Loucy (cell line): ENCODE data around the gene PCMTD2.

Experiments
- H2AFZ ChIP-seq: fragments of 200-600 bp; sonication (generic); 2 replicates; pipeline ENCODE4 v1.6.0; 2016; ENCODE audit warnings: antibody characterized with exemption, mild to moderate bottlenecking, low read length, moderate library complexity
- H3F3A ChIP-seq: fragments of 200-600 bp; 2 replicates; pipeline ENCODE4 v1.6.0; 2016; ENCODE audit warnings: antibody characterized with exemption, low read depth, mild to moderate bottlenecking
- H3K27me3 ChIP-seq: fragments of 200-600 bp; sonication (generic); 2 replicates; pipeline ENCODE4 v1.6.1; 2014; ENCODE audit warnings: low read length, mild to moderate bottlenecking; ENCODE audit not compliant: insufficient read depth, poor library complexity, severe bottlenecking
- H3K36me3 ChIP-seq: fragments of 200-600 bp; sonication (generic); 2 replicates; pipeline ENCODE4 v1.6.1; 2016; ENCODE audit warnings: low read length; ENCODE audit not compliant: insufficient read depth
- H3K4me1 ChIP-seq: fragments of 200-600 bp; sonication (generic); 2 replicates; pipeline ENCODE4 v1.5.1; 2014; ENCODE audit warnings: low read length, mild to moderate bottlenecking; ENCODE audit not compliant: insufficient read depth, poor library complexity, severe bottlenecking
- H3K4me2 ChIP-seq: fragments of 200-600 bp; sonication (generic); 2 replicates; pipeline ENCODE4 v1.6.0; 2014; ENCODE audit warnings: antibody characterized with exemption, low read length, low read depth, mild to moderate bottlenecking; ENCODE audit not compliant: poor library complexity, severe bottlenecking
- H3K4me3 ChIP-seq: fragments of 200-600 bp; sonication (generic); 2 replicates; pipeline ENCODE4 v1.5.1; 2014; ENCODE audit warnings: low read length, mild to moderate bottlenecking, mixed read lengths; ENCODE audit not compliant: poor library complexity, severe bottlenecking
- H3K79me2 ChIP-seq: fragments of 200-600 bp; sonication (generic); 2 replicates; pipeline ENCODE4 v1.6.1; 2014; ENCODE audit warnings: low read length; ENCODE audit not compliant: insufficient read depth
- H3K9ac ChIP-seq: fragments of 200-600 bp; sonication (generic); 2 replicates; pipeline ENCODE4 v1.6.0; 2014; ENCODE audit warnings: mild to moderate bottlenecking, low read depth, low read length, moderate library complexity; ENCODE audit not compliant: poor library complexity, severe bottlenecking
- H3K9me2 ChIP-seq: fragments of 200-600 bp; sonication (generic); replicated peaks from 2 replicates; pipeline ENCODE4 v1.6.1; 2016; ENCODE audit warnings: low read depth, low read length, mixed read lengths
- H3K9me3 ChIP-seq: fragments of 200-600 bp; sonication (generic); 2 replicates; pipeline ENCODE4 v1.6.1; 2014; ENCODE audit warnings: mild to moderate bottlenecking, antibody characterized with exemption, low read length, low read depth; ENCODE audit not compliant: insufficient read depth
- H4K20me1 ChIP-seq: fragments of 200-600 bp; sonication (generic); 2 replicates; pipeline ENCODE4 v1.6.0; 2014; ENCODE audit warnings: antibody characterized with exemption, low read length, mild to moderate bottlenecking; ENCODE audit not compliant: insufficient read depth, poor library complexity, severe bottlenecking
- CTCF ChIP-seq: fragments of 200-600 bp; sonication (generic); conservative IDR thresholded peaks from 2 replicates; pipeline ENCODE4 v1.5.1; 2014; ENCODE audit warnings: mild to moderate bottlenecking, antibody characterized with exemption, low read length
- EZH2phosphoT487 ChIP-seq: fragments of 200-600 bp; IDR thresholded peaks from 2 replicates; pipeline ENCODE4 v1.6.1; 2018; ENCODE audit warnings: antibody characterized with exemption, mild to moderate bottlenecking, moderate library complexity, borderline replicate concordance

The PCMTD2 gene

GRCh38 chr20:64219202-64219601 is 36.3 kb upstream of the PCMTD2 start:
- no peaks in the 10 kb centered on the region for H3K36me3 ChIP-seq
- H3F3A ChIP-seq, result no peaks in the 10 kb centered on the region
- H3K4me2 ChIP-seq, result no peak overlapping the region
- H3K4me3 ChIP-seq, result no peak overlapping the region
- H3K9me2 ChIP-seq, result no peaks in the 10 kb centered on the region
- peaks cover 54% of the 10 kb centered on the region for H3K4me1 ChIP-seq
- H3K79me2 ChIP-seq, result no peaks in the 10 kb centered on the region
- no peaks in the 10 kb centered on the region for H3K9me3 ChIP-seq
- no peak overlapping the region for H2AFZ ChIP-seq
- no peaks in the 10 kb centered on the region for H3K27me3 ChIP-seq
- no peak overlapping the region for H3K9ac ChIP-seq
- H4K20me1 ChIP-seq, result no peaks in the 10 kb centered on the region
- no peak for TF ChIP-seq EZH2phosphoT487
- no peak for TF ChIP-seq CTCF

- Histone ChIP-seq H3K27me3 (no peaks in the 10 kb centered on the region), H3K9me3 (no peaks in the 10 kb centered on the region), H3F3A (no peaks in the 10 kb centered on the region), H3K79me2 (no peaks in the 10 kb centered on the region), H4K20me1 (no peaks in the 10 kb centered on the region), H3K36me3 (no peaks in the 10 kb centered on the region), H3K9me2 (no peaks in the 10 kb centered on the region), H3K4me3 (no peak overlapping the region), H3K4me1 (peaks cover 51% of the 10 kb centered on the region), H3K4me2 (no peak overlapping the region), H2AFZ (no peak overlapping the region), H3K9ac (no peak overlapping the region)
- no peak for TF ChIP-seq EZH2phosphoT487
- TF ChIP-seq CTCF, result no peak
Measured at GRCh38 chr20:64219730-64220129, 35.8 kb upstream of the PCMTD2 start.

GRCh38 chr20:64220420-64220819 is 35.1 kb upstream of the PCMTD2 start:
- no peaks in the 10 kb centered on the region for H3K27me3 ChIP-seq
- no peak overlapping the region for H3K9ac ChIP-seq
- no peaks in the 10 kb centered on the region for H3K36me3 ChIP-seq
- no peaks in the 10 kb centered on the region for H4K20me1 ChIP-seq
- H3K79me2 ChIP-seq, result no peaks in the 10 kb centered on the region
- no peaks in the 10 kb centered on the region for H3F3A ChIP-seq
- TF ChIP-seq EZH2phosphoT487 (no peak), CTCF (no peak)
- no peak overlapping the region for H3K4me2 ChIP-seq
- H2AFZ ChIP-seq, result no peak overlapping the region
- peaks cover 51% of the 10 kb centered on the region for H3K4me1 ChIP-seq
- H3K9me3 ChIP-seq, result no peaks in the 10 kb centered on the region
- no peak overlapping the region for H3K4me3 ChIP-seq
- H3K9me2 ChIP-seq, result no peaks in the 10 kb centered on the region
